HG02870 (cell line): ENCODE measurements around the gene GPSM1.

Experiments used
- ATAC-seq: cut with Tn5 transposase; IDR thresholded peaks from one replicate; pipeline ENCODE4 v1.9.1; 2021; ENCODE audit warnings: mild to moderate bottlenecking, moderate library complexity; ENCODE audit not compliant: unreplicated experiment

GPSM1 gene

GRCh38 chr9:136327304-136327974 is at the start of gene GPSM1:
TSS of gene GPSM1 (plus strand) at chr9:136327539. CDS start at chr9:136327696, 157 bp downstream.
- no peak for ATAC-seq

- ATAC-seq = no peak
These were observed 49.6 kb upstream of the GPSM1 start for GRCh38 chr9:136277746-136278145.

GRCh38 chr9:136278221-136278620 is 49.1 kb upstream of the GPSM1 start:
- ATAC-seq = no peak

- ATAC-seq = no peak
These were observed 48.4 kb upstream of the GPSM1 start for GRCh38 chr9:136278894-136279293.

- no peak for ATAC-seq
These were observed 47.9 kb upstream of the GPSM1 start for GRCh38 chr9:136279471-136279870.

GRCh38 chr9:136280535-136281315 is 46.6 kb upstream of the GPSM1 start:
- no peak for ATAC-seq

GRCh38 chr9:136281421-136282271 is 45.7 kb upstream of the GPSM1 start:
- no peak for ATAC-seq

- no peak for ATAC-seq
These were observed 45.0 kb upstream of the GPSM1 start for GRCh38 chr9:136282272-136282861.

GRCh38 chr9:136283291-136284235 is 43.8 kb upstream of the GPSM1 start:
- ATAC-seq = peak; percentile 47

GRCh38 chr9:136284311-136284710 is 43.0 kb upstream of the GPSM1 start:
- ATAC-seq = no peak

- no peak for ATAC-seq
These were observed 42.4 kb upstream of the GPSM1 start for GRCh38 chr9:136284951-136285350.

GRCh38 chr9:136285501-136286358 is 41.6 kb upstream of the GPSM1 start:
- ATAC-seq = no peak

- no peak for ATAC-seq
These were observed 40.9 kb upstream of the GPSM1 start for GRCh38 chr9:136286359-136286986.

GRCh38 chr9:136286987-136287379 is 40.4 kb upstream of the GPSM1 start:
- ATAC-seq = no peak

GRCh38 chr9:136287960-136288753 is 39.2 kb upstream of the GPSM1 start:
- no peak for ATAC-seq

GRCh38 chr9:136289651-136290507 is 37.5 kb upstream of the GPSM1 start:
- no peak for ATAC-seq

- ATAC-seq = no peak
These were observed 36.8 kb upstream of the GPSM1 start for GRCh38 chr9:136290508-136291000.
